A549 (cell line): Measurements from ENCODE around the gene NEK9.

Source experiments
- CBX8 ChIP-seq: fragments of 200-600 bp; sonication (generic); IDR thresholded peaks from 2 replicates; pipeline ENCODE4 v1.6.1; 2016
- CHD2 ChIP-seq: fragments of 150-350 bp; IDR thresholded peaks from 2 replicates; pipeline ENCODE4 v1.6.1; 2014; ENCODE audit warnings: low read length; ENCODE audit not compliant: partially characterized antibody
- CTCF ChIP-seq: fragments of >200 bp; sonication (Bioruptor Twin); formaldehyde crosslinking; IDR thresholded peaks from 3 replicates; pipeline ENCODE4 v1.5.1; 2016
- EP300 ChIP-seq, 2 experiments: fragments of >200 bp; sonication (Bioruptor Twin); formaldehyde crosslinking; IDR thresholded peaks; 2 replicates in 1 of 2; 3 replicates in 1 of 2; pipeline ENCODE4 v1.6.1; 2016 to 2017
- HMGXB4 ChIP-seq: fragments of 250-450 bp; sonication (Bioruptor Pico); IDR thresholded peaks from 2 replicates; pipeline ENCODE4 v1.5.0; 2021; ENCODE audit warnings: mild to moderate bottlenecking, moderate library complexity, borderline replicate concordance
- PHF8 ChIP-seq: fragments of 200-600 bp; sonication (generic); IDR thresholded peaks from 2 replicates; pipeline ENCODE4 v1.6.1; 2016; ENCODE audit warnings: low read depth, mild to moderate bottlenecking, antibody characterized with exemption, moderate library complexity, borderline replicate concordance
- POLR2A ChIP-seq: IDR thresholded peaks from 2 replicates; pipeline ENCODE4 v1.6.1; 2012; ENCODE audit warnings: mild to moderate bottlenecking, low read length
- SREBF2 ChIP-seq: fragments of 450-650 bp; IDR thresholded peaks from 2 replicates; pipeline ENCODE4 v1.6.1; 2014; ENCODE audit warnings: mild to moderate bottlenecking, moderate library complexity
- ZSCAN20 ChIP-seq: fragments of 250-450 bp; sonication (Bioruptor Pico); IDR thresholded peaks from 2 replicates; pipeline ENCODE4 v1.8.0; 2022; ENCODE audit warnings: mild to moderate bottlenecking, moderate library complexity

GRCh38 chr14:75070383-75070782, 56.5 kb downstream of the NEK9 start:
- no peak for TF ChIP-seq POLR2A
- TF ChIP-seq CHD2 = no peak
- TF ChIP-seq SREBF2 = no peak
- no peak for TF ChIP-seq CTCF
- no peak for TF ChIP-seq HMGXB4 (CRISPR knock-in tag)
- TF ChIP-seq PHF8 = no peak
- TF ChIP-seq CBX8 = no peak
- TF ChIP-seq ZSCAN20 (CRISPR knock-in tag) = no peak
- TF ChIP-seq EP300 (IDR thresholded peaks at IDR 0.05) = no peak
